ENCODE data around the gene TRPM6.

GRCh38 chr9:74935008-74935407 is 47.3 kb upstream of the TRPM6 start:
- TF ChIP-seq CTCF (IDR thresholded peaks at IDR 0.05) (no peak), POLR2A (IDR thresholded peaks at IDR 0.05) (no peak)
